T1000 (cell line): ENCODE data around the gene CNOT1.

Experiments
- DNase-seq: peaks from one replicate; lab custom pipeline; 2025; ENCODE audit warnings: mixed read lengths; lab: John Stamatoyannopoulos, UW

The CNOT1 gene

DNA sequence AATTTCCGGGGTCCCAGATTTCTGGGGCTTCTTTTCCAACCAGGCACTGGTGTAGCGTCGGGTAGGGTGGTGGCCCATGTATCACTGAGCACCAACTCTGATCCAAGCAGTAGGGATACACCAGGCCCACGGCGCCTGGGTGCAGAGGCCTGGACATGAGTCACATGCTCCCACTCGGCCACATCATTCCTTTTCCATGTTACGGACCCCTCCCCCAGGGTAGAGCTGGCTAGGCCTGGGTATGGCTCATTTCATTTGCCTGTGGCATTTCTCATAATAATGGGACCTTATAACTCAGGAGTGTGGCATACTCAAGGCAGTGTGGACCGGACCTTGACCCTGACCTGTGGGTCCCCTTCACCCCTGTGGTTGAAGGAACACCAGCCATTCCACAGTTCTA lies 147.7 kb downstream of the CNOT1 start:
- no peak for DNase-seq

DNA sequence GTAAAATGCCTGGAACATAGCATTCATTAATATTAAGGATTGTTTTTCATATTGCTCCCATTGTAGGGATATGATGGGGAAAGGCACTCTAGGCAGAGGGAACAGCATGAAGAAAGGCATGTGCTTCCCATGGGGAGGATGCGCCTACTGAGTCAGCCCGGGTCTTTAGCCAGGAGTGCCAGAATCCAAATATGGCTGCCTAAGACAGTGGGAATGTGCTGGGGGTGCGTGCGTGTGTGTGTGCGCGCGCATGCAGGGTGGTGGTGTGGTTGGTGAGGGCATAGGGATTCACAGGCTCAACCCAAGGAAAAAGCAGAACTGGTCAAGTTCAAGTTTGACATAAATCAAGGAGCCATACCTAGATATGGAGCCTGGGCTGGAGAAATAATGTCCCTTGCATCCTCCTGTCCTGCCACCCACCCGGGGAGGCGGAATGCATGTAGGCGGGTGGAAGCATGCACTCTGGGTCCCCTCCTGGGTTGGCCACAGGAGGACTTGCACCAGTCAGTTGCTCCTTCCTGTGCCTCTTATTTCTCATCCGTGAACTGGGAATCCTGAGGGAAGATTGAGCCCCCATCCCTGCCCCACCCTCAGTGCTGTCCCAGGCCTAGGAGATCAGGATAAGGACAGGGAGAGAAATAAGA lies 148.3 kb downstream of the CNOT1 start:
- no peak for DNase-seq

DNA sequence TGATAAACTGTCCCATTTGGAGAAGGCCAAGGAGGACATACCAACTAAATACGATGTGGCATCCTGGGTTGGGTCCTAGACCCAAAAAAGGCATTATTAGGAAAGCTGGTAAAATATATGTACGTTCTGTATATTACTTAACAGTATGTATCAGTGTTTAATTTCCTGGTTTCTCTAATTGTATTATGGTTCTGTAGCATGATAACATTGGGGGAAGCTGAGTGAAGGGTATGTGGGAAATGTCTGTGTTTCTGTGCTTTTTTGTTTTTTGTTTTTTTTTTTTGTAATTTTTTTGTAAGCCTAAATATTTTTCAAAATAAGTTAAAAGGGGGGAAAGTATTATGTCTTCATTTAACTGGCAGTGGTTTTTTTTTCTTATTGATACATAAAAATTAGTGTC lies 151.2 kb downstream of the CNOT1 start:
- DNase-seq, result no peak

DNA sequence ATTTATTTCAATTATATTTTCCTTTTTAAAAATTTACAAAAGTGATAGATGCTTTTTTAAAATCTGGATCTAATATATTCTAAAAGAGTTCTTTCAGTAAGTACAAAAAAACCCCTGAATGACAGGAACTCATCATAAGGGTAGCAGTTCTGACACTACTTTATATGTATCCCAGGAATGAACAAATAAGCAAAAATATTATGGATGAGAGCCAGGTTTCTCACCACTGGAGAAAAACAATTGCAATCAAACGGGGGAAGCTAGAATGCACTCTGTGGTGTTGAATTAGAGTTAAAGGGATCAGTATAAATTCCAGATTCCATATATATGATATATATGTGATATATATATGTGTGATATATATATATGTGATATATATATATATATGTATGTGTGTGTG lies 152.8 kb downstream of the CNOT1 start:
- no peak for DNase-seq

DNA sequence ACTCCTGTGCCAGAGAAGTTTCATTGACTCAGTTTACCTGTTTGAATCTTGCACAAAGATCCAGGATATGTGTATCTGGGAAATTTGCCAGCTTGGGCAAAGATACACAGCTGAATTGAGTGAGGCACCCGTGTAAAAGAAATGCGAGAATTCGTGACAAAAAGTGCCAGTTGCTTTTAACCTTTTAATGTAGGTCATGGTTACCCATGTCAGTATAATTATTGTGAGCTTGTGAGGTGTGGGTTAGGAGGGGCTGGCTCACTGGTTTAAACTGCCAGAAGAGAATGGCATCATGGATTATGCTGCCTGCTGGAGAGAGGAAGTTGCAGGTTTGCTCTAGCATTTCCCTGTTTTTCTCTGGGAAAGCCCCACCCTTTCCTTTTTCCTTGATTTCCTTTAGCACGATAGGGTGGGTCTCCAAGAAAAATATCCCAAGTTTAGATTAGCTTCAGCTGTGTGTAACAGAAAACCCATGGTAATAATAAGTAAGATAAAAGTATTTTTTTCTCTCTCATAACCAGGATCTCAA lies 154.5 kb downstream of the CNOT1 start:
- DNase-seq, result no peak

DNA sequence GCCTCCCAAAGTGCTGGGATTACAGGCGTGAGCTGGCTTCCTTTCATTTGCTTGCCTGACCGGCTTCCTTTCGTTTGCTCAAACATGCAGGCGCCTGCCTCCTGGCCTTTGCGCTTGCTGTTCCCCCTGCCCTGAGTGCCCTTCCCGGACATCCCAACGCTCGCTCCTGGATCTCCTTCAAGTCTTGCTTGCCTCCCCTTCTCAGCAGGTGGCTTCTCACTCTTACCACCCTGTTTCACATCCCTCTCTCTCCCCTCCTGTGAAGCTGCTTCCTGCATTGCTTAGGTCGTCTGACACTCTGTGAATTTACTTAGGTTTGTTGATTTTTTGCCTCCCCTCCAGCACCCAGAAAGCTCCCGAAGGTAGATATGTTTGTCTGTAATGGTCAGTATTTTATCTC lies 155.3 kb downstream of the CNOT1 start:
- DNase-seq, result no peak

DNA sequence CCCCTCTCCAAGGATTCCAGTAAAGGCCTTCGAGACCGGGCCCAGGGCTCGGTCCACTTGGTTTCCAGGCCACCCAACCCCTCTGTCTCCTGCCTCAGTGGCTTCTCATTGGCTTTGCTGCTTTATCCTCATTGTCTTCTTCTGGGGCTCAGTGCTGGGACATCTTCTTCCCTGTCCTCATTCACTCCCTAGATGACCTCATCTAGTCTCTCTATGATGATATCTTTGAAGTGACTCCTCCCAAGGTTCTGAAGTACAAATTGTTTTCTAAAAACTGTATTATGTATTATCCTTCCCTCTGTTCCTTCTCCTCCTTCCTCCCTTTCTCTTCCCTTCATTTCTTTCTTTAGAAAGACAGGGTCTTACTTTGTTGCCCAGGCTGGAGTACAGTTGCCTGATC lies 156.8 kb downstream of the CNOT1 start:
- no peak for DNase-seq

DNA sequence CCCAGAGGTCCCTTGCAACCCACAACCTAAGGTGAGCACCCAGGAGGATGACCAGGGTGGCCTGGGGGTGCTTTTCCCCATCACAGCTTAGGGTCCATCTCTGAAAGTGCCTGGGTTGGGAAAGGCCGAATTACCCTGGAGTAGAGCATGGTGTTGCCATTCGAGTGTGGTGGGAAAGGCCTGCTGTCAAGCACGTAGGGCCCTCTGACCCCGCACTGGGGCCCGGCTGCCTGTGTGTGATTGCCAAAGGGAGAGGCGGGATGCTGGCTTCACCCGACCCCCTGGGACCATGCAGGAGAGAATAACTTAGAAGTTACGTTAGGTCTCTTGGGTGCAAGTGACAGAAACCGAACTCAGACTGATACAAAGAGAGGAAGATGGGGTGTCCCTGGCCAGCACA lies 157.4 kb downstream of the CNOT1 start:
- DNase-seq, result no peak

DNA sequence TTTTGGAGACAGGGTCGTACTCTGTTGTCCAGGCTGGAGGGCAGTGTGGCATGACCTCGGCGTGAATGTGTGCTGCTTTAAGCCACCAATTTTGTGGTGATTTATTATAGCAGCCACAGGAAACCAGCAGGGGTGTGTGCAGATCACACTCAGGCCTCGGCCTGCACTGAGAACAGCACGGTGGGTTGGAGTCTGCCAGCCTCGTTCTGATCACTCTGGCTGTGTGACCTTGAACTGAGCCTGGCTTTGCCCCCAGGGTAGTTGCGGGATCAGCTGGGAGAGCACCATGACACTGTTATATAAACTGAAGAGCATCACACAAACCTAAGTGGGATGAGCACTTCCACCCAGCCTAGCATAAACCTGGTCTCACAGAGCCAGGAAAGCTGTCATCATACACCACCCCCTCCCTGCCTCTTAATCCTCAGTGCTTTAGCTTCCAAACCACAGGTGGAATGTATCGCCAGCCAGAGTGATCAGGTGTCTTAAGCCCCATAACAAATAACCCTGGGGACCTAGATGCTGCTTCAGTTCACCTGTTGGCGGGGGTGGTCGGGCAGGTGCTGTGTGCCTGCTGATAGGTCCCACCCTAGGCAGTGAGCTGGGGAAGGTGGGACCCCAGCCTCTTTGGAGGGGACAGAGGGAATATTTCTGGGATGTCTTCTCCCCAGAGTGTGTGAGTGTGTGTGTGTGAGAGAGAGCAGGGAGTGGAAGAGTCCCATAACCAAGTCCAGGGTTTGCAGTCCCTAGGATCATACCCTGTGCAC lies 158.2 kb downstream of the CNOT1 start:
- no peak for DNase-seq
